ENCODE results near the gene LCE1A. TPM values are rescaled to one million over a fixed set of nuclear protein-coding genes. Genes with fewer than 3 reads are reported as not detected.

LCE1A gene
- not detected for total RNA-seq

GRCh38 chr1:152827173-152827572 lies at the start of gene LCE1A:
TSS of gene LCE1A (plus strand) at chr1:152827473. CDS start at chr1:152827473, 0 bp downstream.
- TF ChIP-seq POLR2A (IDR thresholded peaks at IDR 0.05) (no peak), CTCF (IDR thresholded peaks at IDR 0.05) (no peak), EP300 (IDR thresholded peaks at IDR 0.05; ENCODE audit: low read depth) (no peak), POLR2AphosphoS5 (IDR thresholded peaks at IDR 0.05) (no peak)
- Histone ChIP-seq H3K9me3 (no peaks in the 10 kb centered on the region), H3K27me3 (no peaks in the 10 kb centered on the region), H3K4me1 (no peaks in the 10 kb centered on the region), H3K27ac (no peak within 1 kb of the TSS), H3K4me3 (no peak within 1 kb of the TSS), H3K36me3 (no peaks in the 10 kb centered on the region)
- in situ Hi-C loops (cut with MboI; ENCODE audit: low pct_ligation_motif_present in 1 of 4, low pct_unique_long_range_greater_than_20kb in 1 of 4, low sequenced_read_pairs in 3 of 4) (no loop called here), intact Hi-C loops (cut with DNase I; ENCODE audit: low total_unique reads) (no loop called here)
- 78 to 80% methylated on average over 1 to 2 of the region's 2 CpGs for WGBS, 2 donors (ENCODE audit: low coverage in 1 of 2)
- DNase-seq: no peak

- intact Hi-C loops (cut with DNase I; ENCODE audit: low total_unique reads): no loop called here
- Histone ChIP-seq H3K27ac (no peak overlapping the region), H3K27me3 (no peaks in the 10 kb centered on the region), H3K4me3 (no peak overlapping the region), H3K9me3 (no peaks in the 10 kb centered on the region), H3K36me3 (no peaks in the 10 kb centered on the region), H3K4me1 (no peaks in the 10 kb centered on the region)
- DNase-seq: no peak
- no peak for TF ChIP-seq EP300 (IDR thresholded peaks at IDR 0.05; ENCODE audit: low read depth)
- no peak for TF ChIP-seq POLR2A (IDR thresholded peaks at IDR 0.05)
- no peak for TF ChIP-seq CTCF (IDR thresholded peaks at IDR 0.05)
- TF ChIP-seq POLR2AphosphoS5 (IDR thresholded peaks at IDR 0.05): no peak
- WGBS, 2 donors (ENCODE audit: low coverage in 1 of 2): 48% methylated on average over 4 of the region's 4 CpGs; no CpG with 5 or more reads in 1 of the 2 donors
- in situ Hi-C loops (cut with MboI; ENCODE audit: low pct_ligation_motif_present in 1 of 4, low pct_unique_long_range_greater_than_20kb in 1 of 4, low sequenced_read_pairs in 3 of 4): no loop called here
Observed at GRCh38 chr1:152777510-152778137, 49.6 kb upstream of the LCE1A start.

GRCh38 chr1:152783095-152783494 lies 44.2 kb upstream of the LCE1A start:
- in situ Hi-C loops (cut with MboI; ENCODE audit: low pct_ligation_motif_present in 1 of 4, low pct_unique_long_range_greater_than_20kb in 1 of 4, low sequenced_read_pairs in 3 of 4) (no loop called here), intact Hi-C loops (cut with DNase I; ENCODE audit: low total_unique reads) (no loop called here)
- no peak overlapping the region for H3K4me3 ChIP-seq
- no peaks in the 10 kb centered on the region for H3K9me3 ChIP-seq
- no peaks in the 10 kb centered on the region for H3K36me3 ChIP-seq
- no peaks in the 10 kb centered on the region for H3K4me1 ChIP-seq
- TF ChIP-seq POLR2AphosphoS5 (IDR thresholded peaks at IDR 0.05) (no peak), CTCF (IDR thresholded peaks at IDR 0.05) (no peak), EP300 (IDR thresholded peaks at IDR 0.05; ENCODE audit: low read depth) (no peak), POLR2A (IDR thresholded peaks at IDR 0.05) (no peak)
- no peaks in the 10 kb centered on the region for H3K27me3 ChIP-seq
- WGBS, 2 donors (ENCODE audit: low coverage in 1 of 2): 54% methylated on average over 2 of the region's 2 CpGs; no CpG with 5 or more reads in 1 of the 2 donors
- DNase-seq: no peak
- H3K27ac ChIP-seq: no peak overlapping the region

- no peak for DNase-seq
- Histone ChIP-seq H3K27ac (no peak within 1 kb of the TSS), H3K27me3 (no peaks in the 10 kb centered on the region), H3K4me1 (no peaks in the 10 kb centered on the region), H3K4me3 (no peak within 1 kb of the TSS), H3K9me3 (no peaks in the 10 kb centered on the region), H3K36me3 (no peaks in the 10 kb centered on the region)
- TF ChIP-seq CTCF (IDR thresholded peaks at IDR 0.05) (no peak), EP300 (IDR thresholded peaks at IDR 0.05; ENCODE audit: low read depth) (no peak), POLR2AphosphoS5 (IDR thresholded peaks at IDR 0.05) (no peak), POLR2A (IDR thresholded peaks at IDR 0.05) (no peak)
- 47 to 63% methylated on average over 1 to 2 of the region's 2 CpGs for WGBS, 2 donors (ENCODE audit: low coverage in 1 of 2)
- intact Hi-C loops (cut with DNase I; ENCODE audit: low total_unique reads): no loop called here
- in situ Hi-C loops (cut with MboI; ENCODE audit: low pct_ligation_motif_present in 1 of 4, low pct_unique_long_range_greater_than_20kb in 1 of 4, low sequenced_read_pairs in 3 of 4): no loop called here
Observed at GRCh38 chr1:152786077-152786476, 41.2 kb upstream of the LCE1A start, which contains the start of gene LCE1E. TSS of gene LCE1E (plus strand) at chr1:152786257. CDS start at chr1:152787300, 1,043 bp downstream.

All from transverse colon (tissue), 4 donors.